Measurements from ENCODE around the gene HCAR2.
A peak's percentile ranks its signal among the peaks of the same experiment; 100 is the strongest.
"Not testable (repeated sequence)": the region's sequence is repeated elsewhere in the genome, so short reads cannot be mapped to it uniquely, and the experiment has no call there.

The HCAR2 gene

DNA sequence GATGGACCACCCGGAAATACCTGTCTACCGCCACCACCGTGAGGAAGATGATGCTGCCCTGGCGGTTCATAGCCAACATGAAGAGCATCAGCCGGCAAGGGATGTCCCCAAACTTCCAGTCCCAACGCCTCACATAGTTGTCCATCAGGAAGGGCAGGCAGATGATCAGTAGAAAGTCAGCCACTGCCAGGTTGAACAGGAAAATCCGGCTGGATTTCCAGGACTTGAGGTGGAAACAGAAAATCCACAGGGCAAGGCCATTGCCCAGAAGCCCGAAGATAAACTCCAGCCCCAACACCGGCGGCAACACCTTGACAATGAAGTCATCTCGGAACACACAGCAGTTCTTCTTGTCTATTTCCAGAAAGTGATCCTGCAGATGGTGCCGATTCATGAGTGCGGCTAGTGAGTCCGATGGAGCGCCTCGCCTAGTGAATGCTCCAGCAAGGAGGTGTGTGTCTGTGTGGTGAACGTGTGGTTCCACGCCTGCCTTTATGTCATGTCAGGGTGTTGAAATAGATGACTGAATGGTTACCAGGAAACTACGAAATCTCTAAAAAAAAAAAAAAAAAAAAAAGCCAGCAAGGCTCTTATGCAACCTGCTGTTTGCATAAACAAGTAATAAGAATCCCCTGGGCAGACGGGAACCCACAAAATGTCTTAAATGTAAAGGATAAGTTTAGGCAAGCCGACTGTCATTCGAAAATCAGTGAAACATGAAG is at the start of gene HCAR2:
Gene HCAR2 (minus strand): TSS at position 468 of the 722 bp plus-strand sequence. CDS start 74 bp downstream, at position 394.
- DNase-seq = peak; percentile 36

- peak; percentile 98 for DNase-seq
Observed at GRCh38 chr12:122752464-122753318, 49.5 kb upstream of the HCAR2 start, which contains the start of gene DENR. DENR (plus strand) TSS chr12:122752824; CDS start chr12:122753702, 878 bp downstream.

- not testable (repeated sequence) for DNase-seq
Observed at GRCh38 chr12:122750781-122751515, 47.8 kb upstream of the HCAR2 start.

DNA sequence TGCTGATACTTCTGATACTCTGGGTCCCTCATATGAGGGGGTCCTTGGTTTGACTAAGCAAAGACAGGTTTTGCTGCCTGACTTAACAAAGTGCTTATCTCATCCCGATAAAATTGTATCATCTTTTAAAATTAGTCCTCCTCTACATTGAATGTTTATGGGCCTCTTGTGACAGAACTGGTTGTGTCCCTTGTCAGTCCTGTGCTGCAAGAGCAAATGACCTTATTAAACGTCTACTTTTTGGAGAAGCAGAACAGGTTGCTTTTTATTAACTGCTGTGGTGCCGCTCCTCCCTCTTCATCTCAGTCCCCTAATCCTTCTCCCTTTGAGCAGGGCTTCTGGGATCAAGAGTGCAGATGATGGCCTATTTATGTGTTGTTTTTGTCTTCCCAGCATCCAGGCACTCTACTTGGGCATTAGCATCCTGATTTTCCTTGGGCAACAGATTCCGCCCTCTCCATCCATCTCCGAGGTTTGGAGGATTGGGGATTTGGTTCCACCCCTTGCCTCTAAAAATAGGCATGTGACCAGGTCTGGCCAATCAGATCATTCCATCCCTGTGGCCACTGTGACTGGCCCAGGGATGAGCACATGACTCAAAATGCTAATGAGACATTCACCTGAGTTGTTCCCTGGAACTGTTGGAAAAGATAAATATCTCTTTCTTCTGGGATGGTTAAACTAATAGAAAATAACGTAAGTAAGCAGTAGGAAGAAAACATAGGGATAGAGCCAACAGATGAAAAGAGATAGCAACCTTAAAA is 46.6 kb upstream of the HCAR2 start:
- DNase-seq = no peak

- no peak for DNase-seq
Observed at GRCh38 chr12:122747224-122748135, 44.3 kb upstream of the HCAR2 start.

GRCh38 chr12:122743895-122744525 is 40.9 kb upstream of the HCAR2 start:
- no peak for DNase-seq

GRCh38 chr12:122740351-122740750 is 37.2 kb upstream of the HCAR2 start:
- no peak for DNase-seq

DNA sequence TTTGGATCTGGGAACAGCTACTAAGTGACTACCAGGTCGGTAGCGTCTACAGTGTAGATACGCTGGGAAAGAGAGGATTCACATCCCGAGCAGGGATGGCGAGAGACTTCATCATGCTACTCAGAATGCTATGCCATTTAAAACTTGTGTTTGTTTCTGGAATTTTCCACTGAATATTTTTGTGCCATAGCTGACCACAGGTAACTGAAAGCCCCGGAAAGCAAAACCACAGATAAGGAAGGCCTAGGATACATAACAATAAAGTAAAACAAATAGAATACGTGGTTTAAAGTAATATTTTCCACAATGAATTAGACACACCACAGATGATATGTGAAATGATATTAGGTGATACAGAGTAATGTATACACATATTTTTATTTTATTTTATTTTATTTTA is 35.4 kb upstream of the HCAR2 start:
- DNase-seq = peak; percentile 24

DNA sequence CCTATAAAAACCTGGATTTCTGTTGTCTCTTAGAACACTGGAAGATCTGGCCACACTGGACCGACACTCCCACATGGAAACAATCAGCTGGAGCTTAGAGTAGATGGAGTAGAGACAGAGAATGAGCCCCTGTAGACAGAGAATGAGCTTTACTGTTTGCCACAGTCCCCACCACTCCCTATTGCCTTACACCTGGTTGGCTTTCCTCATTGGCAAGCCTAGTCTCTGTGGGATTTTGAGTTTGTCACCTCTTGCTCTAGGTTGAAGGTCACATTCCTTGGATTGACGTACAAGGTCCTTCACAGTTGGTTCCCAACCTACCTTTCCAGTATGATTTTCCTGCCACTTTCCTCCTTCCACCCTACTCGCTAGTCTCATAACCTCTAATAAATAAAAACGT is 29.5 kb upstream of the HCAR2 start:
- DNase-seq = no peak

- DNase-seq = no peak
Observed at GRCh38 chr12:122732170-122732569, 29.0 kb upstream of the HCAR2 start.

DNA sequence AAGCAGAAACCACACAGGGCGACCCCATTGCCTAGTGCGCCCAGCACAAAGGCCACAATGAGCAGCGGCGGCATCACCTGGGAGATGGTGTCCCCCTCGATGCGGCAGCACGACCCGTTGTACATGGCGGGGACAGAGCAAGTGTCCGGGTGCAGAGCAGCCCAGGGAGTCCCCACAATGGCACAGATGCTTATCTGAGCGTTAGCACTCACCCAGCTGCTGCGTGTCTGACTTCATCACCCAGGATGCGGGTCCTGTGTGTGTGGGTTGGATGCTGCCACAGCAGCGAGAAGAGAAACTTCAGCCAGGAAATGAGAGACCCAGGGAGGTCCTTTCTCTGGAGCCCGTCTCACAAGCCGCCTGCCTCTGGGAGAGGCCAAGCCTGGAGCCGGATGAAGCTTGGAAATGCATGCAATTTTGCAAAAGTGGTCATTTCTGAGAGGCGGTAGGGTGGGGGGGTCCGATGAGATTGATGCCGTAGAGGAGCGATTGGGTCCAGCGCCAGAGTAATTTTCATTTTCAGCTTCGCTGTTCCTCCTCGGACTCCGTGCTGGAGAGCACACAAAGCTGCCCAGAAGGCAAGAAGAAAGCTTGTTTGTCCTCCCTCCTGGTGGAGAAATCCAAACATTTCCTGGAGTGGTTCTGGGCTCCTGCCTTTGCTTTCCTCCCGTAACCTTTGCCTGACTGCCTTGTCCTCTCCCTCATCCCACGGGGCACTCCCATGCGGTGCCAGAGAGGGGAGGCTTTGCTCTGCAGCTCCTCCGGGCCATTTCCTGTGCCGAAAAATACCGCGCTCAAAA is 27.3 kb upstream of the HCAR2 start, which contains the start of gene HCAR1:
Gene HCAR1 (minus strand): TSS at position 630 of the 800 bp plus-strand sequence. CDS start 505 bp downstream, at position 125.
- DNase-seq = no peak

- no peak for DNase-seq
Observed at GRCh38 chr12:122729583-122730214, 26.5 kb upstream of the HCAR2 start.

DNA sequence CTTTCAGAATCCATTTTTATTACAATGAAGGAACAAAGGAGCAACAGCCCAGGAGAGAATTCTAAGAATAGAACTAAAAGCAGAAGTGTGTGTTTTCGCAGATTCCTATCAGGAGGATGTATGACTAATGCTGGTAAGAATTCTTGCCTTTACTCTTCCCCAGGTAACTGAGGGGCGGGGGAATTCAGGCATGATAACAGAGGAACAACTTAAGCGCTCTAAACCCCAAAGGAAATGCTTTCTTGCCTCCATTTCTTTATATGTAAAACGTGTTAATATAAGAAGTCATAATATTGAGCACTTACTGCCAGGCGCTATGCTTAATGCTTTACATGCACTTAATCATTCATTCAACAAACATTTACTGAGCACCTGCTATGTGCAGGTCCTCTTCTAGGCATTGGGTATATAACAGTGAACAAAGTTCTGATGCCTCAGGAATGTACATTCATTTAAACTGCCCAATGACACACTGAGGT is 23.0 kb upstream of the HCAR2 start:
- peak; percentile 43 for DNase-seq

GRCh38 chr12:122725452-122726079 is 22.4 kb upstream of the HCAR2 start:
- no peak for DNase-seq

DNA sequence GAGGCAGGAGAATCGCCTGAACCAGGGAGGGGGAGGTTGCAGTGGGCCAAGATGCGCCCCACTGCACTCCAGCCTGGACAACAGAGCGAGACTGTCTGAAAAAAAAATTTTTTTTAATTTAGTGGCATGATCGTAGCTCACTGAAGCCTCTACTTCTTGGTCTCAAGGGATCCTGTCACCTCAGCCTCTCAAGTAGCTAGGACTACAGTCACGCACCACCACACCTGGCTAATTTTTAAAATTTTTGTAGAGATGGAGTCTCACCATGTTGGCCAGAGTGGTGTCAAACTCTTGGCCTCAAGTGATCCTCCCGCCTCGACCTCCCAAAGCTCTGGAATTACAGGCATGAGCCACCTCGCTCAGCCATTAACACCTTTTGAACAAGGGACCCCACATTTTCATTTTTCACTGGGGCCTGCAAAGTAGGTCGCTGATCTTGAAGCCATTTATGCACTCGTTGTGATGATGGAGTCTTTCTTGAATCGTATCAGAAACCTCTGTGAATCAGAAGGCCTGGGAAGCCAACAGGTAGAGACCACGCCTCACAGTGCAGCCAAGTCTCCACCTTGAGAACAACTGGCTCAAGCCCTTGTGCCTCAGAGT is 21.6 kb upstream of the HCAR2 start:
- DNase-seq = no peak

DNA sequence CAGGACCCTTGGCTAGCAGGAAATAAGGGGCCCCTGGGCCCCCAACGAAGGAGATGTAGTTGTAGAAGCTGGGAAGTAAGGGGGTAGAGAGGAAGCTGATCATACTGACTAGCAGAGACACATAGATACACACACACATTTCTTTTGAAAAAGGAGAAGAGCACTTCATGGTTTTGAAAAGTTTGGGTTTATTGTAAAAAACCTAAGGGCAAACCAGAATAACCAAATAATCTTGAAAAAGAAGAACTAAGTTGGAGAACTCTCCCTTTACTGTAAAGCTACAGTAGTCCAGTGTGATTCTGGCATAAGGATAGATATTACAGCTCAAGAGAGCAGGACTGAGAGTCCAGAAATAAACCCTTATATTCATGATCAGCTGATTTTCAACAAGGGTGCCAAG is 19.2 kb upstream of the HCAR2 start:
- DNase-seq = peak; percentile 9

GRCh38 chr12:122721057-122721545 is 17.9 kb upstream of the HCAR2 start:
- DNase-seq = no peak

DNA sequence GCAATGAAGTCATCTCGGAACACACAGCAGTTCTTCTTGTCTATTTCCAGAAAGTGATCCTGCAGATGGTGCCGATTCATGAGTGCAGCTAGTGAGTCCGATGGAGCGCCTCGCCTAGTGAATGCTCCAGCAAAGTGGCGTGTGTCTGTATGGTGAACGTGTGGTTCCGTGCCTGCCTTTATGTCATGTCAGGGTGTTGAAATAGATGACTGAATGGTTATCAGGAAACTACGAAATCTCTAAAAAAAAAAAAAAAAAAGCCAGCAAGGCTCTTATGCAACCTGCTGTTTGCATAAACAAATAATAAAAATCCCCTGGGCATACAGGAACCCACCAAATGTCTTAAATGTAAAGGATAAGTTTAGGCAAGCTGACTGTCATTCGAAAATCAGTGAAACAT is 13.5 kb upstream of the HCAR2 start, which contains the start of gene HCAR3:
Gene HCAR3 (minus strand): TSS at position 154 of the 400 bp plus-strand sequence. CDS start 74 bp downstream, at position 80.
- DNase-seq = peak; percentile 41
